ENCODE measurements around the gene SH3BGR. TPM values are rescaled to one million over a fixed set of nuclear protein-coding genes. Genes with fewer than 3 reads are reported as not detected.

Gene SH3BGR
- total and polyA plus RNA-seq, 10 of the 15 experiments (the other 5 are each of a cell fraction or from before 2014, with no cell fraction given) = 0.45 to 3.5 (median 1.7) TPM

DNA sequence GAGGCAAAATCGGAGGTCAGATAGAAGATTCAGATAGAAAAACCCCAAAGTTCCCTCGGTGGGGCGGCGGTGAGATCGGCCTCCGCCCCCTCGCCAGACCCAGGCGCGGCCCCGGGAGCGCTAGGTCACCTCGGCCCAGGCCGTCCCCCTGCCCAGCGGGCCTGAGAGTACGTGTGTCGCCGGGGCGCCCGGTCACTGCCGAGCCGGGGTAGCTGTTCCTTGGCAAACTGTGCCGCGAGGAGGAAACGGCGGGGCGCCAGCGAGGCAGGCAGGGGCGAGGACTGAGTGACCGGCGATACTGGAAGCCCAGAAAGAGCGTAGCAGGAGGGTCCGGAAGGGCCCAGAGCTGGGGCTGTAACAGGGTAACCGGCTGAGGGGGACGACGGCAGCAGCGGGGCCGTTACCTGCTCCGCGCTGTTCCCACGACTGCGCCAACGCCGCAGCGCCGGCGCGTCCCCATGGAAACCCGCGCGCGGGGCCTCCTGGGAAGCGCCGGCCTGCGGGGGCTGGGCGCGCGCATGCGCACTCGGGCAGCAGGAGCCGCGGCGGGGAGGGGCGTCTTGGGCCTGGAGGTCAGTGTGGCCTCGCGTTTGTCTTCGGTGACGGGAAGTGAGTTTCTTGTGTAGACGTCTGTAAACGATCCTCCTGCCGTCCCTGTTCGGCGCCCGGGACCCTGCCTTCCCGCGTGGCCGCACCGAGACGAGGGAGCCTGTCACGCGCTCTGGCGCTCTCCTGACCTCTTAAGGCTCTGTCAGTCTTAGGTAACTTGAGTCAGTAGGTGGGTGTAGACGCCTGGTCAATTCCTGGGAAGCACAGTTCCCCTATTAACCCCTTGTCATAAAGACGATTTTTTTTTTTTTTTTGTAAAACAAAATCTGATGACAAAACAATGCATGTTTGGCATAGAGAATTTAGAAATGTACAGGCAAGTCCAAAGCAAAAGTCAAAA, 6.2 kb upstream of the SH3BGR start, which contains the start of gene LCA5L (continued):
- TF ChIP-seq, protein P1, sequence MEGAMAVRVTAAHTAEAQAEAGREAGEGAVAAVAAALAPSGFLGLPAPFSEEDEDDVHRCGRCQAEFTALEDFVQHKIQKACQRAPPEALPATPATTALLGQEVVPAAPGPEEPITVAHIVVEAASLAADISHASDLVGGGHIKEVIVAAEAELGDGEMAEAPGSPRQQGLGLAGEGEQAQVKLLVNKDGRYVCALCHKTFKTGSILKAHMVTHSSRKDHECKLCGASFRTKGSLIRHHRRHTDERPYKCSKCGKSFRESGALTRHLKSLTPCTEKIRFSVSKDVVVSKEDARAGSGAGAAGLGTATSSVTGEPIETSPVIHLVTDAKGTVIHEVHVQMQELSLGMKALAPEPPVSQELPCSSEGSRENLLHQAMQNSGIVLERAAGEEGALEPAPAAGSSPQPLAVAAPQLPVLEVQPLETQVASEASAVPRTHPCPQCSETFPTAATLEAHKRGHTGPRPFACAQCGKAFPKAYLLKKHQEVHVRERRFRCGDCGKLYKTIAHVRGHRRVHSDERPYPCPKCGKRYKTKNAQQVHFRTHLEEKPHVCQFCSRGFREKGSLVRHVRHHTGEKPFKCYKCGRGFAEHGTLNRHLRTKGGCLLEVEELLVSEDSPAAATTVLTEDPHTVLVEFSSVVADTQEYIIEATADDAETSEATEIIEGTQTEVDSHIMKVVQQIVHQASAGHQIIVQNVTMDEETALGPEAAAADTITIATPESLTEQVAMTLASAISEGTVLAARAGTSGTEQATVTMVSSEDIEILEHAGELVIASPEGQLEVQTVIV (IDR thresholded peaks at IDR 0.05; ENCODE audit: borderline replicate concordance, partially characterized antibody) = no peak
- TF ChIP-seq NBN (IDR thresholded peaks at IDR 0.05) (no peak), ZNF207 (IDR thresholded peaks at IDR 0.05; ENCODE audit: borderline replicate concordance) (peak; percentile 88), LARP7 (IDR thresholded peaks at IDR 0.05) (peak; percentile 91), CBX3 (IDR thresholded peaks at IDR 0.05; ENCODE audit: borderline replicate concordance, low read depth) (no peak), SPI1 (IDR thresholded peaks at IDR 0.05; ENCODE audit: borderline replicate concordance, insufficient read depth, low read depth, low read length) (peak; percentile 30; the same call in 1 of the 2 replicates), RB1 (IDR thresholded peaks at IDR 0.05; ENCODE audit: borderline replicate concordance) (no peak), SREBF2 (IDR thresholded peaks at IDR 0.05; ENCODE audit: low read length) (no peak), CHD2 (IDR thresholded peaks at IDR 0.05; ENCODE audit: borderline replicate concordance, low read depth, low read length) (peak; percentile 60), MTA2 (IDR thresholded peaks at IDR 0.05; ENCODE audit: low read depth) (no peak), TCF12 (IDR thresholded peaks at IDR 0.05; ENCODE audit: low read depth, low read length) (no peak), POLR2AphosphoS2 (IDR thresholded peaks at IDR 0.05; ENCODE audit: low read depth, low read length) (0 out of 2 replicates have a peak, but pooled peaks have one; percentile 62), CUX1 (IDR thresholded peaks at IDR 0.05; ENCODE audit: insufficient replicate concordance, low read depth, low read length) (no peak)
- TF ChIP-seq, protein P2, sequence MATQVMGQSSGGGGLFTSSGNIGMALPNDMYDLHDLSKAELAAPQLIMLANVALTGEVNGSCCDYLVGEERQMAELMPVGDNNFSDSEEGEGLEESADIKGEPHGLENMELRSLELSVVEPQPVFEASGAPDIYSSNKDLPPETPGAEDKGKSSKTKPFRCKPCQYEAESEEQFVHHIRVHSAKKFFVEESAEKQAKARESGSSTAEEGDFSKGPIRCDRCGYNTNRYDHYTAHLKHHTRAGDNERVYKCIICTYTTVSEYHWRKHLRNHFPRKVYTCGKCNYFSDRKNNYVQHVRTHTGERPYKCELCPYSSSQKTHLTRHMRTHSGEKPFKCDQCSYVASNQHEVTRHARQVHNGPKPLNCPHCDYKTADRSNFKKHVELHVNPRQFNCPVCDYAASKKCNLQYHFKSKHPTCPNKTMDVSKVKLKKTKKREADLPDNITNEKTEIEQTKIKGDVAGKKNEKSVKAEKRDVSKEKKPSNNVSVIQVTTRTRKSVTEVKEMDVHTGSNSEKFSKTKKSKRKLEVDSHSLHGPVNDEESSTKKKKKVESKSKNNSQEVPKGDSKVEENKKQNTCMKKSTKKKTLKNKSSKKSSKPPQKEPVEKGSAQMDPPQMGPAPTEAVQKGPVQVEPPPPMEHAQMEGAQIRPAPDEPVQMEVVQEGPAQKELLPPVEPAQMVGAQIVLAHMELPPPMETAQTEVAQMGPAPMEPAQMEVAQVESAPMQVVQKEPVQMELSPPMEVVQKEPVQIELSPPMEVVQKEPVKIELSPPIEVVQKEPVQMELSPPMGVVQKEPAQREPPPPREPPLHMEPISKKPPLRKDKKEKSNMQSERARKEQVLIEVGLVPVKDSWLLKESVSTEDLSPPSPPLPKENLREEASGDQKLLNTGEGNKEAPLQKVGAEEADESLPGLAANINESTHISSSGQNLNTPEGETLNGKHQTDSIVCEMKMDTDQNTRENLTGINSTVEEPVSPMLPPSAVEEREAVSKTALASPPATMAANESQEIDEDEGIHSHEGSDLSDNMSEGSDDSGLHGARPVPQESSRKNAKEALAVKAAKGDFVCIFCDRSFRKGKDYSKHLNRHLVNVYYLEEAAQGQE (IDR thresholded peaks at IDR 0.05; ENCODE audit: low read depth, low read length) = no peak
- TF ChIP-seq, protein P3, sequence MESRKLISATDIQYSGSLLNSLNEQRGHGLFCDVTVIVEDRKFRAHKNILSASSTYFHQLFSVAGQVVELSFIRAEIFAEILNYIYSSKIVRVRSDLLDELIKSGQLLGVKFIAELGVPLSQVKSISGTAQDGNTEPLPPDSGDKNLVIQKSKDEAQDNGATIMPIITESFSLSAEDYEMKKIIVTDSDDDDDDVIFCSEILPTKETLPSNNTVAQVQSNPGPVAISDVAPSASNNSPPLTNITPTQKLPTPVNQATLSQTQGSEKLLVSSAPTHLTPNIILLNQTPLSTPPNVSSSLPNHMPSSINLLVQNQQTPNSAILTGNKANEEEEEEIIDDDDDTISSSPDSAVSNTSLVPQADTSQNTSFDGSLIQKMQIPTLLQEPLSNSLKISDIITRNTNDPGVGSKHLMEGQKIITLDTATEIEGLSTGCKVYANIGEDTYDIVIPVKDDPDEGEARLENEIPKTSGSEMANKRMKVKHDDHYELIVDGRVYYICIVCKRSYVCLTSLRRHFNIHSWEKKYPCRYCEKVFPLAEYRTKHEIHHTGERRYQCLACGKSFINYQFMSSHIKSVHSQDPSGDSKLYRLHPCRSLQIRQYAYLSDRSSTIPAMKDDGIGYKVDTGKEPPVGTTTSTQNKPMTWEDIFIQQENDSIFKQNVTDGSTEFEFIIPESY (IDR thresholded peaks at IDR 0.05) = no peak
